Measurements from ENCODE around the gene HTR3E. TPM values are rescaled to one million over a fixed set of nuclear protein-coding genes. Genes with fewer than 3 reads are reported as not detected.

The HTR3E gene
- total and polyA plus RNA-seq, 12 donors: not detected

DNA sequence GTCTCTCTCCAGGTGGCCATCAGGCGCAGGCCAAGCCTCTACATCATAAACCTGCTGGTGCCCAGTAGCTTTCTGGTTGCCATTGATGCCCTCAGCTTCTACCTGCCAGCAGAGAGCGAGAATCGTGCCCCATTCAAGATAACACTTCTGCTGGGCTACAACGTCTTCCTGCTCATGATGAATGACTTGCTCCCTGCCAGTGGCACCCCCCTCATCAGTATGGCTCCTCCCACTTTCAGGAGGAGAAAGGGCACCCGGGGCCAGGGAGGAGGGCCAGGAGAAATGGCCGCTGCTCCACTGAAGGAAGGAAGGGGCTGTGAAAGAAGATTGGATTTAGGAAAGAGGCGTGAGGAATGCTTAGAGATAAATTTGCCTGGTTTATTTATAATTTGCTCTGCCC is 37.4 kb upstream of the HTR3E start:
- Histone ChIP-seq H3K4me1 (no peaks in the 10 kb centered on the region), H3K36me3 (no peaks in the 10 kb centered on the region), H3K27me3 (peaks cover 0 to 6% (median 0%) of the 10 kb centered on the region in 7 donors), H3K4me3 (no peak overlapping the region), H3K27ac (no peak overlapping the region), H3K9me3 (no peaks in the 10 kb centered on the region)
- intact Hi-C loops (cut with DNase I): no loop called here
- ATAC-seq (no peak), DNase-seq (no peak)
- TF ChIP-seq, protein P1, sequence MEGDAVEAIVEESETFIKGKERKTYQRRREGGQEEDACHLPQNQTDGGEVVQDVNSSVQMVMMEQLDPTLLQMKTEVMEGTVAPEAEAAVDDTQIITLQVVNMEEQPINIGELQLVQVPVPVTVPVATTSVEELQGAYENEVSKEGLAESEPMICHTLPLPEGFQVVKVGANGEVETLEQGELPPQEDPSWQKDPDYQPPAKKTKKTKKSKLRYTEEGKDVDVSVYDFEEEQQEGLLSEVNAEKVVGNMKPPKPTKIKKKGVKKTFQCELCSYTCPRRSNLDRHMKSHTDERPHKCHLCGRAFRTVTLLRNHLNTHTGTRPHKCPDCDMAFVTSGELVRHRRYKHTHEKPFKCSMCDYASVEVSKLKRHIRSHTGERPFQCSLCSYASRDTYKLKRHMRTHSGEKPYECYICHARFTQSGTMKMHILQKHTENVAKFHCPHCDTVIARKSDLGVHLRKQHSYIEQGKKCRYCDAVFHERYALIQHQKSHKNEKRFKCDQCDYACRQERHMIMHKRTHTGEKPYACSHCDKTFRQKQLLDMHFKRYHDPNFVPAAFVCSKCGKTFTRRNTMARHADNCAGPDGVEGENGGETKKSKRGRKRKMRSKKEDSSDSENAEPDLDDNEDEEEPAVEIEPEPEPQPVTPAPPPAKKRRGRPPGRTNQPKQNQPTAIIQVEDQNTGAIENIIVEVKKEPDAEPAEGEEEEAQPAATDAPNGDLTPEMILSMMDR (IDR thresholded peaks at IDR 0.05): no peak
- 50 to 51% methylated on average over 7 of the region's 7 CpGs for WGBS, 2 donors

- no peaks in the 10 kb centered on the region for H3K4me1 ChIP-seq
These were observed 34.2 kb upstream of the HTR3E start for GRCh38 chr3:184062637-184063036.

DNA sequence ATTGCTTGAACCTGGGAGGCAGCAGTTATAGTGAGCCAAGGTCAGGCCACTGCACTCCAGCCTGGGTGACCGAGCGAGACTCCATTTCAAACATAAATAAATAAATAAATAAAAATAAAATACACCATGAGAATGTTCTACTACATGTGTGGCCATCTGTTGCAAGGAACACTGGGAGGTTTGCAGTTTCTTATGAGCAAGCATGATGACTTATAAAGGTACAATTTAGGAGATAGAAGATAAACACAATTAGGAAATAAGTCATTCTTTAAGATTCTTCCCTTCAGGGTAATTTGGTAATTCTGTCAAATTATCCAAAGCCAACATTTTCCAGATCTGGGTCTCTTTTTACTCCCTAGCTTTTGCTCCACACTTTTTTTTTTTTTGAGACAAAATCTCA is 30.7 kb upstream of the HTR3E start:
- Histone ChIP-seq H3K9me3 (peaks cover 0 to 8% (median 0%) of the 10 kb centered on the region in 11 donors), H3K4me3 (no peak overlapping the region), H3K4me1 (no peaks in the 10 kb centered on the region), H3K36me3 (no peaks in the 10 kb centered on the region), H3K27ac (no peak overlapping the region), H3K27me3 (peaks cover 0 to 6% (median 0%) of the 10 kb centered on the region in 7 donors)
- intact Hi-C loops (cut with DNase I): no loop called here
- 89 to 95% methylated on average over 2 of the region's 2 CpGs for WGBS, 2 donors
- no peak for DNase-seq
- no peak for ATAC-seq
- TF ChIP-seq, protein P1 (IDR thresholded peaks at IDR 0.05): no peak

More at GRCh38 chr3:184062637-184063036, 34.2 kb upstream of the HTR3E start:
- ATAC-seq (no peak), DNase-seq (no peak)
- Histone ChIP-seq H3K4me3 (no peak overlapping the region), H3K9me3 (no peaks in the 10 kb centered on the region), H3K36me3 (no peaks in the 10 kb centered on the region), H3K27me3 (peaks cover 0 to 6% (median 0%) of the 10 kb centered on the region in 7 donors), H3K27ac (no peak overlapping the region)
- intact Hi-C loops (cut with DNase I): no loop called here
- TF ChIP-seq, protein P1 (IDR thresholded peaks at IDR 0.05): no peak

- TF ChIP-seq, protein P1 (IDR thresholded peaks at IDR 0.05): no peak
- ATAC-seq (no peak), DNase-seq (no peak)
- Histone ChIP-seq H3K4me3 (no peak overlapping the region), H3K27me3 (peaks cover 0 to 6% (median 0%) of the 10 kb centered on the region in 7 donors), H3K36me3 (no peaks in the 10 kb centered on the region), H3K9me3 (peaks cover 0 to 9% (median 0%) of the 10 kb centered on the region in 11 donors), H3K4me1 (no peaks in the 10 kb centered on the region), H3K27ac (no peak overlapping the region)
- intact Hi-C loops (cut with DNase I): no loop called here
- 56 to 60% methylated on average over 6 of the region's 6 CpGs for WGBS, 2 donors
These were observed 29.2 kb upstream of the HTR3E start for GRCh38 chr3:184067573-184068055.
